Activated B cell treated with CpG ODN at 0.5 μM for 24 hours (primary cell): ENCODE data around the gene PRKCE. TPM values are rescaled to one million over a fixed set of nuclear protein-coding genes. Genes with fewer than 3 reads are reported as not detected.

Experiments
- ATAC-seq: fragments of 200-7000 bp; cut with Tn5 transposase; one replicate; pipeline ENCODE4 v1.10.0; 2021; ENCODE audit warnings: low read depth, mild to moderate bottlenecking, moderate library complexity
- CTCF ChIA-PET: fragments of 350-600 bp; sonication (Branson Sonifier 250); formaldehyde crosslinking; loops from one replicate; lab custom pipeline; 2021; ENCODE audit warnings: antibody characterized with exemption; lab: Charles Lee
- POLR2A ChIA-PET: fragments of 350-600 bp; sonication (Branson Sonifier 250); formaldehyde crosslinking; loops from one replicate; lab custom pipeline; 2021; ENCODE audit warnings: antibody characterized with exemption; lab: Charles Lee
- DNase-seq: peaks from one replicate; pipeline ENCODE4 v3.0.0; 2022
- H3K27ac Mint-ChIP-seq: one replicate; pipeline ENCODE4 v1.8.0; 2020; ENCODE audit warnings: mixed read lengths
- H3K27me3 Mint-ChIP-seq: one replicate; pipeline ENCODE4 v1.8.0; 2021; ENCODE audit warnings: mixed read lengths
- H3K36me3 Mint-ChIP-seq: one replicate; pipeline ENCODE4 v1.8.0; 2021; ENCODE audit warnings: low read depth, mixed read lengths
- H3K4me1 Mint-ChIP-seq: one replicate; pipeline ENCODE4 v1.8.0; 2021; ENCODE audit warnings: mixed read lengths
- H3K4me3 Mint-ChIP-seq: one replicate; pipeline ENCODE4 v1.8.0; 2020; ENCODE audit warnings: mild to moderate bottlenecking, mixed read lengths
- H3K9me3 Mint-ChIP-seq: one replicate; pipeline ENCODE4 v1.8.0; 2020; ENCODE audit warnings: mixed read lengths
- CTCF ChIP-seq: fragments of 200-600 bp; IDR thresholded peaks from one replicate; pipeline ENCODE4 v1.8.0; 2022; ENCODE audit warnings: antibody characterized with exemption, mild to moderate bottlenecking
- intact Hi-C: fragments of 100-400 bp; cut with micrococcal nuclease; formaldehyde crosslinking; loops from one replicate; pipeline ENCODE4 v1.15.1; 2024
- total RNA-seq: library from RNA; stranded (reverse); gene quantifications from 2 replicates; pipeline ENCODE4 v1.2.3, GENCODE V29; 2022

PRKCE gene
- total RNA-seq, 1 donor from 2014 or later: 53.8 TPM

DNA sequence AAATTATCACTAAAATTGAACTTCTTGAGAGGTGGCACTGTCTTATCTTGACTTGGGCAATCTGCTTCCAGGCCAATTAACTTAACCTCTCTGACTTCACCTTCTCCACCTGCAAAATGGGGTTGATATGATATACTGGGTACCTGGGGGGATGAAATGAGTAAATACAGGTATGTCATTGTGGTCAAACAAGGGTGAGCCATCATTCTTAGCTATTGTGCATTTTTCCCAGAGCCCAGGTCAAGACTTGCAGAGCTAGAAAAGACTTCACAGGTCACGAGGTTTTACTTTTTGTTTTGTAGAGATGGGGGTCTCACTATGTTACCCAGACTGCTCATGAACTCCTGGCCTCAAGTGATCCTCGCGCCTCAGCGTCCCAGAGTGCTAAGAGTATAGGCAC is 145.0 kb downstream of the PRKCE start:
- Mint-ChIP-seq H3K36me3 (peaks cover 10% of the 10 kb centered on the region), H3K27ac (no peak overlapping the region), H3K9me3 (no peaks in the 10 kb centered on the region), H3K4me3 (no peak overlapping the region), H3K27me3 (no peaks in the 10 kb centered on the region), H3K4me1 (peaks cover 27% of the 10 kb centered on the region)
- ATAC-seq (no peak), DNase-seq (no peak)
- POLR2A ChIA-PET: no interaction called here
- intact Hi-C loops: no loop called here
- no peak for TF ChIP-seq CTCF
- CTCF ChIA-PET: interaction anchor here (1.0 kb wide), 1 partner anchor 154 kb away, joined by 3 read pairs; no protein-coding TSS in a partner anchor

GRCh38 chr2:45797451-45798230 is 146.2 kb downstream of the PRKCE start:
- Mint-ChIP-seq H3K27ac (no peak overlapping the region), H3K27me3 (no peaks in the 10 kb centered on the region), H3K4me3 (no peak overlapping the region), H3K36me3 (peaks cover 10% of the 10 kb centered on the region), H3K4me1 (peaks cover 30% of the 10 kb centered on the region), H3K9me3 (no peaks in the 10 kb centered on the region)
- intact Hi-C loops: no loop called here
- POLR2A ChIA-PET: no interaction called here
- CTCF ChIA-PET: interaction anchor here (0.8 to 1.0 kb wide), 2 partner anchors 154 to 155 kb away, joined by 3 read pairs; no protein-coding TSS in a partner anchor
- ATAC-seq (no peak), DNase-seq (no peak)
- TF ChIP-seq CTCF: no peak

DNA sequence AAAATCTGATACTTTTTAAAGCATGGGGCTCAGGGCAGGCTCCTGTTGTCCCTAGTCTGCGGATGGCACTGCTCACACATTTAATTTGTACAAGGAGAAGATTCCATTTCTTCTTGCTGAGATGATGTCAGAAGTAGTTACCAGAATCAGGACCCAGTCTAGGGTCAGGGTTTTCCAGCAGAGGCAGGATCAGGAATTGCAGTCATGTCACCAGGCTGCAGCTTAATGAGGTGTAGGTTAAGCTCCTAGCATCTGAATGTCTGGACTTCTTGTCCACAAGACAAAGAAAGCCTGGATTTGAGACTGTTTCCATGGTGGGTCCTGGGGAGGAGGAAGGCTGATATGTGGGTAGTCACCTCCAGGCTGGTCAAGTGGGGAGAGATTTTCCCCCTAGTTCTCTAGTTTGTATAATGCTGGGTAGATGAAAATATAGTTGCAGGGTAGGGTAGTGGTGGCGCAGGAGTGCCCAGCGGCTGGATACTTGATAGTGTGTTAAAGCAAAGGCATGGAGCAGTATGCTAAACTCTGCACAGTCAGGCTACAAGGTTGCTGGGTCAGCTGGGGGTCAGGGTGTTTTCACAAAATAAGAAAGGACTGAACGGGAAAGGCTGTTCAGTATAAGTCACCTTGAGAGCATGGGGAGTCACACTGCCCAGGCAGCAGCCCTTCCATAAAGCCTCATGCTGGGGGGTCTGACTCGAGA is 148.4 kb downstream of the PRKCE start:
- no peak for DNase-seq
- H3K27ac Mint-ChIP-seq: peak overlapping the region; percentile 37
- peaks cover 40% of the 10 kb centered on the region for H3K4me1 Mint-ChIP-seq
- TF ChIP-seq CTCF: no peak
- no peak overlapping the region for H3K4me3 Mint-ChIP-seq
- no peak for ATAC-seq
- no peaks in the 10 kb centered on the region for H3K9me3 Mint-ChIP-seq
- ChIA-PET POLR2A (no interaction called here), CTCF (no interaction called here)
- peaks cover 10% of the 10 kb centered on the region for H3K36me3 Mint-ChIP-seq
- H3K27me3 Mint-ChIP-seq: no peaks in the 10 kb centered on the region
- intact Hi-C loops: no loop called here

DNA sequence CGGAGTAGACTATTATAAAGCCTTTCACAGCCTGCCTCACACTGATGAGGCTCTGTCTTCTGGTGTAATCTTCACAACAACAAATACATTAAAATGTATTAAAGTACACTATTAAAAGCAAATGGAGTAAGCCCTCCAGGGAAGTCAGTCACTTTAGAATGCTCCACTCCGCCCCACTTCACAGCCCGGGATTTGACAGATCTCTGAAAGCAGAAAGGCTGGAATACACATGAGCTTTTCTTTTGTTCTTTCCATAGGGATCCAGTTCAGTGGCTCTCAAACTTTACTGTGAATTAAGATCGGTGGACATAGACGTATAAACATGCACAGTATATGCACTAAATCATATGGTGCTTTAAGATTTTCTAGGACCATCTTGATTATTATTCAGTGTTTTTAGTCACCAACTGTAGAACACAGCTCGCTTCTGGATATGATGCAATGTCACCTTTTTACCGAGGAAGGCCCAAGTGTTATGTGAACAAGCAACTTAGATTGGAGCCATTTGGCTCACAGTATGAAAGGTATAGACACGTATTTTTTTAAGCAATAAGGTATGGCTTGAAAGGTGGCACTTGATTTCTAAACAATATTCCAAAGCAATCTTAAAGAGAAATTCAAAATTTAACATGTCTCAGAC is 151.1 kb downstream of the PRKCE start:
- ChIA-PET CTCF (interaction anchor here (1.0 kb wide), 1 partner anchor 23 kb away, joined by 3 read pairs; no protein-coding TSS in a partner anchor), POLR2A (no interaction called here)
- H3K4me1 Mint-ChIP-seq: peaks cover 59% of the 10 kb centered on the region
- DNase-seq (no peak), ATAC-seq (no peak)
- H3K9me3 Mint-ChIP-seq: no peaks in the 10 kb centered on the region
- no peaks in the 10 kb centered on the region for H3K27me3 Mint-ChIP-seq
- intact Hi-C loops: no loop called here
- no peak for TF ChIP-seq CTCF
- H3K4me3 Mint-ChIP-seq: no peak overlapping the region
- no peaks in the 10 kb centered on the region for H3K36me3 Mint-ChIP-seq
- H3K27ac Mint-ChIP-seq: no peak overlapping the region
